Naive thymus-derived CD8-positive, alpha-beta T cell (primary cell): Measurements from ENCODE around the gene TAB3. TPM values are rescaled to one million over a fixed set of nuclear protein-coding genes. Genes with fewer than 3 reads are reported as not detected.

Experiments used
- ATAC-seq, 2 donors: fragments of 150-1000 bp; cut with Tn5 transposase in 1 of 2; sonication (Bioruptor Pico), chemical (Tn5 transposase) in 1 of 2; 1 replicate in 1 of 2; 2 replicates in 1 of 2; pipeline ENCODE4 v1.10.0; 2021; ENCODE audit warnings: mild to moderate bottlenecking in 2 of 2, moderate library complexity in 2 of 2
- POLR2A ChIA-PET: fragments of 350-600 bp; sonication (Branson Sonifier 250); formaldehyde crosslinking; loops from one replicate; lab custom pipeline; 2021; ENCODE audit warnings: antibody characterized with exemption; lab: Charles Lee
- DNase-seq, 10 donors: peaks; one replicate each; pipeline versions ENCODE4 v3.0.0 to v3.0.0-alpha.2; 2020 to 2022
- H3K27ac Mint-ChIP-seq, 10 donors: one replicate each; pipeline ENCODE4 v1.8.0; 2020 to 2022; ENCODE audit warnings: mild to moderate bottlenecking in 10 of 10, mixed read lengths in 10 of 10, moderate library complexity in 4 of 10, inconsistent platforms in 1 of 10
- H3K27me3 Mint-ChIP-seq, 5 donors: one replicate each; pipeline ENCODE4 v1.8.0; 2021 to 2022; ENCODE audit warnings: mixed read lengths in 5 of 5
- H3K36me3 Mint-ChIP-seq, 3 donors: one replicate each; pipeline ENCODE4 v1.8.0; 2020 to 2022; ENCODE audit warnings: mixed read lengths in 3 of 3, mild to moderate bottlenecking in 2 of 3, inconsistent platforms in 1 of 3
- H3K4me1 Mint-ChIP-seq, 4 donors: one replicate each; pipeline ENCODE4 v1.8.0; 2021 to 2022; ENCODE audit warnings: mixed read lengths in 4 of 4
- H3K4me3 Mint-ChIP-seq, 10 donors: one replicate each; pipeline ENCODE4 v1.8.0; 2020 to 2022; ENCODE audit warnings: mild to moderate bottlenecking in 10 of 10, mixed read lengths in 10 of 10, moderate library complexity in 6 of 10, inconsistent platforms in 1 of 10
- H3K9me3 Mint-ChIP-seq, 9 donors: one replicate each; pipeline ENCODE4 v1.8.0; 2020 to 2022; ENCODE audit warnings: mixed read lengths in 9 of 9, mild to moderate bottlenecking in 3 of 9, inconsistent platforms in 1 of 9, moderate library complexity in 1 of 9
- polyA plus RNA-seq, 3 donors: library from polyadenylated mRNA; unstranded; fragments of 300-500 nt; fragmentation: Illumina TruSeq; gene quantifications; one replicate each; pipeline ENCODE4 v1.2.3, GENCODE V29; 2021
- total RNA-seq, 8 experiments: library from RNA in 2 of 8; stranded (reverse) in 2 of 8; gene quantifications; one replicate each; pipeline ENCODE4 v1.2.3 and lab custom pipeline; 2021 to 2026

The TAB3 gene
- total and polyA plus RNA-seq, 5 experiments from 2014 or later = 5.5 to 25.0 (median 6.0) TPM

DNA sequence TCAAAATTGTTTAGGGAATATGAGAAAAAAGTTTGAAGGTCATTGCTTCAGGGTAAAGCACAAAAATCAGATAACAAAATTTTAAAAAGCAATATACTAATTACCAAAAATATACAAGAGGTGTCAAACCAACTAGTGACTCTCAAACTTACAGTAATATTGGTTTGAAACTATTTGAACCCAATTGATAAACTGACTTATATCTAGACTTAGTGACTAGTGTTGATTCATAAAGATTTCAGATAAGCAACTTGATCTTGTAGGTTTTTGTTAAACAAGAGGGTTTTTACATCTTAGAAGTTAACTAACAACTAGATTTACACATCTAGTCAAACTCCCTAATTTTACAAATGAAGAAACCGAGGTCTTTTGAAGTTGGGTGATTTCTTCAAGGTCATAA lies 7.7 kb downstream of the TAB3 start:
- DNase-seq (no peak), ATAC-seq (no peak)
- Mint-ChIP-seq H3K4me1 (peaks cover 18 to 80% (median 41%) of the 10 kb centered on the region in 4 donors), H3K36me3 (peaks cover 0 to 8% (median 0%) of the 10 kb centered on the region in 3 donors), H3K4me3 (no peak overlapping the region), H3K27ac (no peak overlapping the region), H3K27me3 (no peaks in the 10 kb centered on the region), H3K9me3 (no peaks in the 10 kb centered on the region)
- POLR2A ChIA-PET = no interaction called here

DNA sequence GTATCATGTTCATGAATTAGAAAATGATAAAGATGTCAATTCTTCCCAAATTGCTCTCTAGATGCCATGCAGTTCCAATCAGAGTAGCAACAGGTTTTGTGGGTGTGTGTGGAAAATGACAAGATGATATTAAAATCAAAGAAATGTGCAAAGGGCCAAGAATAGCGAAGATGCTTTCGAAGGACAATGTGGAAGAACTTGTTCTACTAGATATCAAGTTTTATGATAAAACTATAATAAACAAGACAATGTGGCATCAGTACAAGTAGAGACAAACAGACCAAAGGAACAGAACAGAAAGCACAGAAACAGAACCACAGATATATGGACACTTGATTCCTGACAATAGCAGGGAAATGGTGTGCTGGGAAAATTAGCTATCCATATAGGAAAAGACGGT lies 9.0 kb downstream of the TAB3 start:
- no peak overlapping the region for H3K27ac Mint-ChIP-seq

DNA sequence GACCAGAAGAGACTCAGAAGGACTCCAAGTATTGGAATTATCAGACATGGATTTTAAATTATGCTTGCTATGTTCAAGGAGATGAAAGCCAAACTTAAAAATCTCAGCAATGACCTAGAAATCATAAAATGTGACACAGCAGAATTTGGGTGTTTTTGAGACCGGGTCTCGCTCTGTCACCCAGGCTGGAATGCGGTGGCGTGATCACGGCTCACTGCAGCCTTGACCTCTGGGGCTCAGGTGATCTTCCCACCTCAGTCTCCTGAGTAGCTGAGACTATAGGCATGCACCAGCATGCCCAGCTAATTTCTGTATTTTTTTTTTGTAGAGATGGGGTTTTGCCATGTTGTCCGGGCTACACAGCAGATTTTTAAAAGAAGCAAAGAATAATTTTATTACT lies 12.7 kb downstream of the TAB3 start:
- no peaks in the 10 kb centered on the region for H3K27me3 Mint-ChIP-seq
- peaks cover 10 to 57% (median 29%) of the 10 kb centered on the region in 4 donors for H3K4me1 Mint-ChIP-seq
- no peak overlapping the region for H3K4me3 Mint-ChIP-seq
- H3K36me3 Mint-ChIP-seq = peaks cover 0 to 9% (median 0%) of the 10 kb centered on the region in 3 donors
- POLR2A ChIA-PET = no interaction called here
- H3K27ac Mint-ChIP-seq = no peak overlapping the region
- no peaks in the 10 kb centered on the region for H3K9me3 Mint-ChIP-seq
- no peak for ATAC-seq
- DNase-seq = no peak

More for the DNA sequence above, 9.0 kb downstream of the TAB3 start:
- Mint-ChIP-seq H3K9me3 (no peaks in the 10 kb centered on the region), H3K4me1 (peaks cover 13 to 72% (median 34%) of the 10 kb centered on the region in 4 donors), H3K36me3 (peaks cover 0 to 7% (median 0%) of the 10 kb centered on the region in 3 donors), H3K4me3 (no peak overlapping the region), H3K27me3 (no peaks in the 10 kb centered on the region)
- DNase-seq (no peak), ATAC-seq (no peak)
- POLR2A ChIA-PET = no interaction called here

DNA sequence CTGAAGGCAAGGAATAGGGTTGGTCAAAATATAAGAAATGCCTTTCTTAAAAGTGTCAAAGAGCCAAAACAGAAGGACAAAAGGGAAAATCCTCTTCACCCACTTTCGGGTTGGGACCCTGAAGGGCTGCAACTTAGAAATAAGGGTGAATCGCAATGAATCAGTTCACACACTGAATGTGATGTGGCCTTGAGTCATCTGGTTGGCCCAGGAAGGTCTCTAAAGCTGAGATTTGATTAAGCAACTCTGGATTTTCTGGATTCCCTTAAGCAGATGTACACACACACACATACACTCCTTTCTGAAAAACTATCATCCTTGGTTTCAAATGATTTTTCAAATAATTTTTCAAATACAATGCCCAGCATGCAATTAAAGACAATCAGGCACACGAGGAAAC lies 13.1 kb downstream of the TAB3 start:
- no peaks in the 10 kb centered on the region for H3K27me3 Mint-ChIP-seq
- no peak for ATAC-seq
- no peak overlapping the region for H3K27ac Mint-ChIP-seq
- POLR2A ChIA-PET = no interaction called here
- no peak overlapping the region for H3K4me3 Mint-ChIP-seq
- H3K9me3 Mint-ChIP-seq = no peaks in the 10 kb centered on the region
- peaks cover 0 to 11% (median 0%) of the 10 kb centered on the region in 3 donors for H3K36me3 Mint-ChIP-seq
- DNase-seq = no peak
- H3K4me1 Mint-ChIP-seq = peaks cover 10 to 55% (median 29%) of the 10 kb centered on the region in 4 donors

DNA sequence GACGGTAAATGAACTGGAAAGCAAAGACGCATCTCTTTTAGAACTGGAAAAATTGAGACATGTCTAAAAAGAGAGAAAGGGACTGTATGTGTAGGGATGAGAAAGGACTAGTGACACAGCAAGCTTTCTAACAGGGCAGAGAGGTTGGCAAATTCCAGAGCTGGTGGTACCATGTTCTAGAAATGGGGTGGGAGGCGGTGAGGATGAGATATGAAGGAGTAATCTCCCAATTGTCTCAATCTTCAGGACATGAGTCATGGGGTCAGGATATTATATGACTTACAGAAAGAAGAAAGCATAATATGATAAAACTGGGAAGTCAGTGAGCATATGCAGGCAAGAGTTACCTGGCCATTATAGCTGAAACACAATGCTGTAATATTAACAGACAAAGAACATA lies 14.2 kb downstream of the TAB3 start:
- Mint-ChIP-seq H3K36me3 (peaks cover 0 to 8% (median 0%) of the 10 kb centered on the region in 3 donors), H3K9me3 (no peaks in the 10 kb centered on the region), H3K27me3 (no peaks in the 10 kb centered on the region), H3K27ac (no peak overlapping the region), H3K4me3 (no peak overlapping the region), H3K4me1 (peaks cover 8 to 45% (median 22%) of the 10 kb centered on the region in 4 donors)
- ATAC-seq (no peak), DNase-seq (no peak)
- POLR2A ChIA-PET = no interaction called here

DNA sequence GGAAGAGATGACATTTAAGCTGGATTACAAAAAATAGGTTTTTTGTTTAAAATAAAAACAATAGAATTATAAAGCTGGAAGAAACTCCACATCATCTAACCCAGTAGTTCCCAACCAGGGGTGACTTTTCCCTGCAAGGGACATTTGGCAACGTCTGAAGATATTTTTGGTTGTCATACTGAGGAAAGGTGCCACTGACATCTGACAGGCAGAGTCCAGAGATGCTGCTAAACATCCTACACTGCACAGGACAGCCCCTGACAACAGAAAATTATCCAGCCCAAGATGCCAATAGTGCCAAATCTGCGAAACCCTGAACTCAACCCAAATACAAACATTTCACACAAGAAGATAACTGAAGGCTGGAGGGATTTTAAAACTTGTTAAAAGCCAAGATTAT lies 18.5 kb downstream of the TAB3 start:
- Mint-ChIP-seq H3K4me3 (no peak overlapping the region), H3K27me3 (no peaks in the 10 kb centered on the region), H3K4me1 (peaks cover 5 to 16% (median 10%) of the 10 kb centered on the region in 4 donors), H3K27ac (no peak overlapping the region), H3K9me3 (no peaks in the 10 kb centered on the region), H3K36me3 (peaks cover 0 to 28% (median 0%) of the 10 kb centered on the region in 3 donors)
- ATAC-seq (no peak), DNase-seq (no peak)
- POLR2A ChIA-PET = no interaction called here

DNA sequence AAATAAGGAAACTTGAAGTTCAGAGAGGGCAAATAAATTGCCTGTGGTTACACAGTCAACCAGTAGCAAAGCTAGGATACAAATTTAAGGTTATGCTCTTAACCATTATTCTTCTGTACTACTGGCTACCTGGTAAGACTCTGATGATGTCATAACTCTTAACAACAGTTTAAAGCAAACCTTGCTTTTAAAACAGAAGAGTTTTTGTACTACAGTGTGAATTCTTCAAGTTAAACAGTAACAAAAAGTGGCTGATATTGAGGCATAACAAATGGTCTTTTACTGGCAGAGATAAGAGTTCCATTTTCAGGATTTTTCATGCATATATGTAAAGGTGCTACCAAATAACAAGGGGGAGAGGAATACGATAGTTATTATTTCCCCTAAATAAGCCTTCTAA lies 23.4 kb downstream of the TAB3 start:
- Mint-ChIP-seq H3K9me3 (no peaks in the 10 kb centered on the region), H3K4me3 (no peak overlapping the region), H3K27me3 (no peaks in the 10 kb centered on the region), H3K27ac (no peak overlapping the region), H3K4me1 (peaks cover 0 to 18% (median under 1%) of the 10 kb centered on the region in 4 donors), H3K36me3 (peaks cover 0 to 26% (median 0%) of the 10 kb centered on the region in 3 donors)
- no peak for DNase-seq
- ATAC-seq = no peak
- POLR2A ChIA-PET = no interaction called here

DNA sequence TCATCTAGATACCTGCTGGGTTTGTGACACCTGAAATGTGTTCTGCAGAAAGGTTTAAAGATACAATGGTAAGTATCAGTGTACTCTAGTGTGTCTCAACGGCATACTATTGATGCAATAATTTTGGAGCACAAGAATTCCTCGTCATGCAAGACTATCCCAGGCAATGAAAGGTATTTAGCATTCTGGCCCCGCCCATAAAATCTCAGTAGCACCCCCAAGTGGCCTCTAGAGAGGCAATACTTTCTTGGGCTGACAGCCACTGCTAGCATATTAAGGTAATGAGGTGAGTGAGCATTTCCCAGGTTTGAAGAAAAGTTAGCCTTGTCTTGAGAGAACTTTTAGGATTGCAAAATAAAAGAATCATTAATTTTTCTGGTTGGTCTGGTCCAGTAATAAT lies 24.0 kb downstream of the TAB3 start:
- no peak for ATAC-seq
- POLR2A ChIA-PET = no interaction called here
- peaks cover 0 to 30% (median 1%) of the 10 kb centered on the region in 3 donors for H3K36me3 Mint-ChIP-seq
- peak overlapping the region in 2 of 10 donors; percentile 4 to 68 for H3K27ac Mint-ChIP-seq
- H3K4me1 Mint-ChIP-seq = peaks cover 0 to 18% (median under 1%) of the 10 kb centered on the region in 4 donors
- no peak overlapping the region for H3K4me3 Mint-ChIP-seq
- H3K9me3 Mint-ChIP-seq = no peaks in the 10 kb centered on the region
- peak in 1 of 10 donors; percentile 10 for DNase-seq
- H3K27me3 Mint-ChIP-seq = no peaks in the 10 kb centered on the region

DNA sequence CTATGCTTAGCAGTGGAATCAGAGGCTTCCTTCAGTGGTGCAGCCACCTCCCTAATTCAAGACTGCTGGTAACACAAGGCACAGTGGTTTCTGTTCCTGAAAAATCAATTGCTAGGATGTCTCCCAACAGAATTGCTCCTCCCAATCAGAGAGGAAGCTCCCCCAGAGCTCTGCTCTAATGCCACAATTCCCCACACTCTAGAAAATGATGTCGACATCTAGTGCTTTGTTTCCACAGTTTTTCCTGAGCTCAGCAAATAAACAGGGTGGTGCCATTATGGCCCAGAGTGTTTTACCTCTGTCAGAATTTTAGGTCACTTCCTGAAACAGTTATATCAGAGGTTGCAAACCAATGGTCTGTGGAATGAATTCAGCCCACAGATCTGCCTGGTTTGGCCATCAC lies 24.7 kb downstream of the TAB3 start:
- POLR2A ChIA-PET = interaction anchor here (0.6 kb wide), 1 partner anchor 19 kb away, joined by 3 read pairs; no protein-coding TSS in a partner anchor
- no peak for ATAC-seq

DNA sequence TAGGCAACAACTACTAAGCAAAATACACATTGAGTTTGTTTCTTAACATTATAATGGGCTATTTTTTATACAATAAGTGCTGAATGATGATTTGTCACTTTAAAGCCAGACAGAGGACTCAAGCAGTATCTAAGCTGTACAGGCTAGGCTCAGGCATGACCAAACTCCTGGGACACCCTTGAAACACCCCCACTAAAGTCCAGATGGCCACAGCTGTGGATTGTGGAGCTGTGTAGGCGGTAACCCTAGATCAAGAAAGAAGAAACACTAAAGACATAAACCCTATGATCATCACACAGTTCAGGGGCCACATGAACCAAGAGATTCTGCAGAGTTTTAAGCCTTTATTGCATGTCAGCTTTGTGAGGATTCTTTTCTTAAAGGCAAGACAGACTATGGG lies 25.1 kb downstream of the TAB3 start:
- H3K27me3 Mint-ChIP-seq = no peaks in the 10 kb centered on the region
- no peak for DNase-seq
- no peaks in the 10 kb centered on the region for H3K9me3 Mint-ChIP-seq
- POLR2A ChIA-PET = interaction anchor here (0.6 kb wide), 1 partner anchor 20 kb away, joined by 3 read pairs; no protein-coding TSS in a partner anchor
- no peak overlapping the region for H3K4me3 Mint-ChIP-seq
- peak overlapping the region in 1 of 10 donors; percentile 48 for H3K27ac Mint-ChIP-seq
- peaks cover 0 to 18% (median under 1%) of the 10 kb centered on the region in 4 donors for H3K4me1 Mint-ChIP-seq
- ATAC-seq = no peak
- H3K36me3 Mint-ChIP-seq = peaks cover 0 to 33% (median 5%) of the 10 kb centered on the region in 3 donors

More for the DNA sequence above, 24.7 kb downstream of the TAB3 start:
- Mint-ChIP-seq H3K4me1 (peaks cover 0 to 18% (median under 1%) of the 10 kb centered on the region in 4 donors), H3K9me3 (no peaks in the 10 kb centered on the region), H3K4me3 (no peak overlapping the region), H3K27me3 (no peaks in the 10 kb centered on the region), H3K36me3 (peaks cover 0 to 31% (median 5%) of the 10 kb centered on the region in 3 donors), H3K27ac (peak overlapping the region in 1 of 10 donors; percentile 4)
- no peak for DNase-seq

DNA sequence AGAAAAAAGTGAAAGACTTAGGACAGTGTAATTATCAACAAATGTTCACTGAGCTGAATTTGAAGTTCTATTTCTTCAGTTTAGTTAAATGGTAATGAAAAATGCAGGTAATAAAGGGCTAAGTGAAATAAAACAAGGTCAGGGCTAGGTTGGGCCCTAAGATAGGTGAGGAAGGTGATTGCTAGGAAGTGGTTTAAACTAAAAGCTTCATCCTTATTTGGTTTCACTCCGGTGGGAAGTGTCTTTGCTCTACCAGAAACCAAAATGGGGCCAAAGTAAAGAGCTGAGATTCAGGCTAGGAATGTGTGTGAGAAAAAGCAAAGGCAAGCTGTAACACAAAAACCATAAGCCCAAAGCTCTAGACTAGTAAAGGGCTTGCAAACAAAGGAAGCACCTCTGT lies 31.0 kb downstream of the TAB3 start:
- no peaks in the 10 kb centered on the region for H3K4me1 Mint-ChIP-seq
- peaks cover 0 to 5% (median 0%) of the 10 kb centered on the region in 9 donors for H3K9me3 Mint-ChIP-seq
- peak overlapping the region in 3 of 10 donors; percentile 3 to 28 (median 26) for H3K27ac Mint-ChIP-seq
- DNase-seq (no peak), ATAC-seq (no peak)
- no peaks in the 10 kb centered on the region for H3K27me3 Mint-ChIP-seq
- no peak overlapping the region for H3K4me3 Mint-ChIP-seq
- peaks cover 14 to 57% (median 18%) of the 10 kb centered on the region in 3 donors for H3K36me3 Mint-ChIP-seq
- POLR2A ChIA-PET = no interaction called here

DNA sequence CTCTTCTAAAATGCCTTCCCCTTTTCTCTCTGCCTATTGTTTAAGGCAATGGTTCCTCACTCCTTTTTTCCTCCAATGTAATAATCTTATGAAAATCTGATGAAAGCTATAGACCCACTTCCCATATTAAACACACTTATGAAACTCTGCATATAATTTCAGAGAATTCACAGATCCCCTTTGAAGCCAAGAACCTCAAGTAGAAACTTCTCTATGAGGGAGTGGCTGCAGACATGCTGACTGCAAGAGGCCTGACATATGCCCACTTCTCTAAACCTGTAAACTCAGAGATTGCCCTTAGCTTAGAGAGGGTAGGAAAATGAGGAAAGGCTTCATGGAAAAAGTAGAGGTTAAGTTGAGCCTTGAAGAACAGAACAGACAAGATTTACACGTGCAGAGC lies 37.6 kb downstream of the TAB3 start:
- DNase-seq (no peak), ATAC-seq (no peak)
- Mint-ChIP-seq H3K27ac (peak overlapping the region in 1 of 10 donors; percentile 11), H3K9me3 (peaks cover 0 to 5% (median 0%) of the 10 kb centered on the region in 9 donors), H3K4me1 (no peaks in the 10 kb centered on the region), H3K4me3 (no peak overlapping the region), H3K27me3 (no peaks in the 10 kb centered on the region), H3K36me3 (peaks cover 12 to 59% (median 16%) of the 10 kb centered on the region in 3 donors)
- POLR2A ChIA-PET = no interaction called here

DNA sequence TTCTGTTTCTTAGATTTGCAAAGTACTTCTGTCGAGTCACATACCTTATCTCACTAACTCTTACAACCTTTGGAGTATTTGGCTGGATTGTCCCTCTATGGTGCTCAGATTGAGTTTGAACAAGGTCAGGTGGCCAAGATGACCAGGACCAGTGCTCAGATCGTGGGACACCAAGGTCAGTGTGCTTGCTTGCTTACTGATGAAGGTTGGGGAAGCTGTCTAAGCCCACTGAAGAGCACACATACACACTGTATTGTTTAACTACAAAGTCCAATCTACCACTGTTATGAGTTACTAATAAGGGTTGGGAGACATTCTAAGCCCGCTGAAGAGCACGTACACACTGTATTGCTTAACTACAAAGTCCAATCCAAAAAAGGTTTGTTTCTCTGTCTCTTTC lies 53.7 kb downstream of the TAB3 start:
- POLR2A ChIA-PET = no interaction called here
- H3K36me3 Mint-ChIP-seq = peaks cover 0 to 46% (median 7%) of the 10 kb centered on the region in 3 donors
- ATAC-seq (no peak), DNase-seq (no peak)
- peak overlapping the region in 1 of 10 donors; percentile 56 for H3K27ac Mint-ChIP-seq
- no peaks in the 10 kb centered on the region for H3K27me3 Mint-ChIP-seq
- no peaks in the 10 kb centered on the region for H3K9me3 Mint-ChIP-seq
- peaks cover 3 to 17% (median 13%) of the 10 kb centered on the region in 4 donors for H3K4me1 Mint-ChIP-seq
- no peak overlapping the region for H3K4me3 Mint-ChIP-seq

DNA sequence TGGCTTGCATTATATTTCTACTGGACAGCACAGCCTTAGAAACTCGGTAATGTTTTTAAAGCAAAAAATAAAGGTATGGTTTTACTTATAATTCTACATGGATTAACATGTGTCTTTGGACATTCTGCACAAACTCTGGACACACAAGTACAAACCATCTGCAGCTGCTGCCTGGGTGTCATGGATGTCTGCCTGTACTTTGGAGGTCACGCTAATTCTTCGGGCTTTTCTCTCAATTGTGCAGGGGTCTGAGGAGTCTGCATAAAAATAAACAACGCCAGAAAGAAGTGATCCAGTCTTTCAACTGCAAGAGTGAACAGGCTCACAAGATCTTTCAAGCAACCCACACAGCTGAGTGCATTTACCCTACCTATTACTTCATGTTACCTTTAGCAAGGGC lies 55.2 kb downstream of the TAB3 start:
- ATAC-seq (no peak), DNase-seq (no peak)
- Mint-ChIP-seq H3K9me3 (no peaks in the 10 kb centered on the region), H3K27ac (no peak overlapping the region), H3K4me1 (peaks cover 3 to 19% (median 13%) of the 10 kb centered on the region in 4 donors), H3K4me3 (no peak overlapping the region), H3K27me3 (no peaks in the 10 kb centered on the region), H3K36me3 (peaks cover 0 to 34% (median 7%) of the 10 kb centered on the region in 3 donors)
- POLR2A ChIA-PET = no interaction called here
